Hepatocyte (in vitro differentiated cells): ENCODE data around the gene CNBD2. TPM values are rescaled to one million over a fixed set of nuclear protein-coding genes. Genes with fewer than 3 reads are reported as not detected.
"Not testable (repeated sequence)": the region's sequence is repeated elsewhere in the genome, so short reads cannot be mapped to it uniquely, and the experiment has no call there.

Source experiments
- DNase-seq: peaks from one replicate; pipeline ENCODE4 v3.0.0-alpha.2; 2016; ENCODE audit warnings: low spot score
- H2AFZ ChIP-seq: fragments of 200-600 bp; sonication (generic); 2 replicates; pipeline ENCODE4 v1.6.0; 2016; ENCODE audit warnings: antibody characterized with exemption, mild to moderate bottlenecking
- H3K27ac ChIP-seq: fragments of 200-600 bp; sonication (generic); 2 replicates; pipeline ENCODE4 v1.5.1; 2016; ENCODE audit warnings: mild to moderate bottlenecking
- H3K27me3 ChIP-seq: fragments of 200-600 bp; sonication (generic); 2 replicates; pipeline ENCODE4 v1.6.1; 2016
- H3K36me3 ChIP-seq: fragments of 200-600 bp; sonication (generic); replicated peaks from 2 replicates; pipeline ENCODE4 v1.5.1; 2016; ENCODE audit warnings: low read depth; ENCODE audit not compliant: insufficient read depth
- H3K4me1 ChIP-seq: fragments of 200-600 bp; sonication (generic); 2 replicates; pipeline ENCODE4 v1.5.1; 2016; ENCODE audit warnings: mild to moderate bottlenecking, moderate library complexity; ENCODE audit not compliant: insufficient read depth
- H3K4me2 ChIP-seq: fragments of 200-600 bp; sonication (generic); 2 replicates; pipeline ENCODE4 v1.6.0; 2016
- H3K4me3 ChIP-seq: fragments of 200-600 bp; sonication (generic); 2 replicates; pipeline ENCODE4 v1.5.1; 2016; ENCODE audit warnings: mild to moderate bottlenecking
- H3K79me2 ChIP-seq: fragments of 200-600 bp; sonication (generic); 2 replicates; pipeline ENCODE4 v1.6.0; 2017; ENCODE audit warnings: mild to moderate bottlenecking
- H3K9me2 ChIP-seq: fragments of 200-600 bp; sonication (generic); replicated peaks from 2 replicates; pipeline ENCODE4 v1.6.0; 2017; ENCODE audit warnings: mild to moderate bottlenecking; ENCODE audit not compliant: insufficient read depth
- H3K9me3 ChIP-seq: fragments of 200-600 bp; sonication (generic); 2 replicates; pipeline ENCODE4 v1.5.1; 2016; ENCODE audit warnings: low read depth, mild to moderate bottlenecking
- H4K20me1 ChIP-seq: fragments of 200-600 bp; sonication (generic); 2 replicates; pipeline ENCODE4 v1.6.0; 2016; ENCODE audit warnings: mild to moderate bottlenecking; ENCODE audit not compliant: insufficient read depth, poor library complexity, severe bottlenecking
- EZH2 ChIP-seq: fragments of 200-600 bp; sonication (generic); IDR thresholded peaks from 2 replicates; pipeline ENCODE4 v1.6.1; 2016; ENCODE audit warnings: antibody characterized with exemption, mild to moderate bottlenecking, borderline replicate concordance
- EZH2phosphoT487 ChIP-seq: fragments of 200-600 bp; sonication (generic); IDR thresholded peaks from one replicate; pipeline ENCODE4 v1.6.1; 2018; ENCODE audit warnings: antibody characterized with exemption, mild to moderate bottlenecking, low read depth, moderate library complexity; ENCODE audit not compliant: unreplicated experiment, severe bottlenecking
- WGBS: methylation state at CpG from one replicate; pipeline ENCODE4 v1.1.6; 2016; ENCODE audit warnings: low lambda C conversion rate; ENCODE audit errors: missing lambda C conversion rate; 5-methylcytosine and 5-hydroxymethylcytosine counted together
- polyA plus RNA-seq: library from polyadenylated mRNA; unstranded; fragments of >200 nt; fragmentation: Nextera tagmentation; extraction: Ambion mirVana; gene quantifications from 2 replicates; pipeline ENCODE4 v1.2.1, GENCODE V29; 2016
- total RNA-seq: library from RNA; depleted of rRNA; stranded (reverse); fragments of >200 nt; gene quantifications from 2 replicates; pipeline ENCODE4 v1.2.3, GENCODE V29; 2014
- TF ChIP-seq, protein P1 (sequence below): fragments of 200-600 bp; sonication (generic); IDR thresholded peaks from 2 replicates; pipeline ENCODE4 v1.5.1; 2016; ENCODE audit warnings: antibody characterized with exemption, mild to moderate bottlenecking; ENCODE audit not compliant: poor library complexity

CNBD2 gene
- total and polyA plus RNA-seq, 2 experiments from 2014 or later: 4.7 TPM; not detected in 1

DNA sequence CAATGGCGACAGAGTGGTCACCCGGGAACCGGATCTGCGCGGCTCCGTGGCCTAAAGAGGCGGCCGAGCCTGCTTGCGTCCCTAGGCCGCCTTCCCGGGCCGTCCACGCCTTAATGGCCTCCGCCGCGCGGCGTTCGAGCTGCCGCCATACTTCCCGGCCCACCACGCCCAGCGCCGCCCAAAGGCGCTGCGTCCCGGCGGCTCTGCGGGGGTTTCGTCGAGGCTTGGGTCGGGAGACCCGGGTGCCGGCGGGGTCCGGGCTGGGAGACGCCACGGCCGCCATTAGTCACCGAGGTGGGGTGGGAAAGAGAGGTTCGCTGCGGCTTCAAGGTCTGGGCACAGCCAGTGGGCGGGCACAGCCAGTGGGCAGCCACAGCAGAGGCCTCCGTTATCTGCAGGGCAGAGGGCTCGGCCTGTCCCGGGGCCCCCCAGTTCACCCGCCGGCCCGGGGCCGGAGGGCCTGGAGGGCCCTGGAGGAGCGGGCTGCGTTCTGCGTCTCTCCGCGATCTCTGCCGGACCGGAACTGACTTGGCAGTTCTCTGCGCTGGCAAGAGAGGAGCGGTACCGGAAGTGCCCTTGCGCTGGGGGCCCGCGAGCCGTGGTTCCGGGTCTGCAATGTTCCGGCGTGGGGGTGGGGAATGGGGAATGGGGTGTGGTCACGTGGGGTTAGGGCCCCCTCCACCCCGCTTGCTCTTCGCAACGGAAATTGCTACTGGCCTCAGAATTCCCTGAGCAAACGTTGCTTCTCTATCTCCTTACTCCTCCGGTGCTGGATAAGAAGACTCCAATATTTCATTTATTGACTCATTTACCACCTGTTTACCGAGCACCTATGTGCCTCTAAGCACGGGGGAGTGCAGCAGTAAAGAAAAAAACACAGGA is 82.3 kb downstream of the CNBD2 start:
- Histone ChIP-seq H3K4me2 (peak overlapping the region; percentile 77), H2AFZ (peak overlapping the region; percentile 62), H3K27me3 (no peaks in the 10 kb centered on the region), H3K36me3 (no peaks in the 10 kb centered on the region), H3K4me3 (peak overlapping the region; percentile 98), H3K9me3 (no peaks in the 10 kb centered on the region), H3K4me1 (peaks cover 4% of the 10 kb centered on the region), H3K79me2 (peaks cover 49% of the 10 kb centered on the region), H4K20me1 (peaks cover 37% of the 10 kb centered on the region), H3K27ac (peak overlapping the region; percentile 100), H3K9me2 (no peaks in the 10 kb centered on the region)
- no peak for TF ChIP-seq EZH2
- WGBS: 11% methylated on average over 72 of the region's 75 CpGs
- peak; percentile 95 for DNase-seq

DNA sequence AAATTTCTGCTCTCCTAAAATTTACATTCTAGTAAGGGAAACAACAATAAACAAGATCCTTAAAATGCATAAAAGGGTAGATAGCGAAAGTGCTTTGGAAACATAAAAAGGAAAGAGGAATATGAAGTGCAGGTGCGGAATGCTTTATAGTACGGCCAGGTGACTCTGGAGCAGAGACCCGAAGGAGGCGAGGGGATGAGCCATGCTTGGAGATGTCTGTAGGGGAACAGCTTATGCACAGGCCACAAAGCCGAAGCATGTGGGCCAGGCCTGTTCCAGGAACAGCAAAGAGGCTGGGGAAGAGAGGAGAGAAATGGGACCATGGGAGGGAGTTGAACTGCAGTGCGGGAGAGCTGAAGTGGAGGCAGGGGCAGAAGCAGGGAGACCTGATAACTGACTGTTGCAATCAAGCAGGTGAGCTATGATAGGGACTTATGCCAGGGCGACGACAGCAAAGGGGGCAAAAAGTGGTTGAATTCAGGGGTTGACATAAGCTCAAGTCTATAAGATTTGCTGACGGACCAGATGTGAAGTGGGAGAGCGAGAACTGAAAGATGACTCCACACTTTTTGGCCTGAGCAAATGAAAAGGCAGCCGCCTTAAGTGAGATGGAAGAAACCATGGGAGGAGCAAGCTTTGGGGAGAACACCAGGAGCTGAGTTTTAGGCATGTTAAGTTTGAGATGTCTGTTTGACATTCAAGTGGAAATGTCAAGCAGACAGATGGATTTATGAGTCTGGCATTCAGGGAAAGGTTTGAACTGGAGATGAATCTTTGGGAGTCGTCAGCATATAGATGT is 83.1 kb downstream of the CNBD2 start:
- WGBS: 77% methylated on average over 13 of the region's 13 CpGs
- Histone ChIP-seq H3K79me2 (peaks cover 40% of the 10 kb centered on the region), H3K27me3 (no peaks in the 10 kb centered on the region)

DNA sequence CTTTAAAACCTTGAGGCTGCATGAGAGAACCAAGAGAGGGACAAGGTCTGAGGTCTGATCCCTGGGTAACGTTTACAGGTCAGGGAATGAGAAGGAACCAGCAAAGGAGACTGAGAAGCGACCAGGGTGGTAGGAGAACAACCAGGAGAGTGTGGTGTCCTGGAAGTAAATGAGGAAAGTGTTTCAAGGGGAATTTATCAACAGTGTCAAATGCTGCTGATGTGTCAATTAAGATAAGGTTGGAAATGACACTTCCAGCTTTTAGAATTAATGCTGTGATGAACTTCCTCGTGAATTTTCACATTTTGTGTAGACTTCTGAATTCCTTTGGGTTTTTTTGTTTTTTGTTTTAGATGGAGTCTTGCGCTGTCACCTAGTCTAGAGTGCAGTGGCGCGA is 83.7 kb downstream of the CNBD2 start:
- Histone ChIP-seq H3K9me3 (no peaks in the 10 kb centered on the region), H3K9me2 (no peaks in the 10 kb centered on the region), H3K27me3 (no peaks in the 10 kb centered on the region), H4K20me1 (peaks cover 23% of the 10 kb centered on the region), H3K36me3 (no peaks in the 10 kb centered on the region), H3K4me1 (peaks cover 4% of the 10 kb centered on the region), H3K27ac (peak overlapping the region; percentile 100), H3K4me3 (no peak overlapping the region), H2AFZ (no peak overlapping the region), H3K4me2 (no peak overlapping the region), H3K79me2 (peaks cover 36% of the 10 kb centered on the region)
- TF ChIP-seq, protein P1, sequence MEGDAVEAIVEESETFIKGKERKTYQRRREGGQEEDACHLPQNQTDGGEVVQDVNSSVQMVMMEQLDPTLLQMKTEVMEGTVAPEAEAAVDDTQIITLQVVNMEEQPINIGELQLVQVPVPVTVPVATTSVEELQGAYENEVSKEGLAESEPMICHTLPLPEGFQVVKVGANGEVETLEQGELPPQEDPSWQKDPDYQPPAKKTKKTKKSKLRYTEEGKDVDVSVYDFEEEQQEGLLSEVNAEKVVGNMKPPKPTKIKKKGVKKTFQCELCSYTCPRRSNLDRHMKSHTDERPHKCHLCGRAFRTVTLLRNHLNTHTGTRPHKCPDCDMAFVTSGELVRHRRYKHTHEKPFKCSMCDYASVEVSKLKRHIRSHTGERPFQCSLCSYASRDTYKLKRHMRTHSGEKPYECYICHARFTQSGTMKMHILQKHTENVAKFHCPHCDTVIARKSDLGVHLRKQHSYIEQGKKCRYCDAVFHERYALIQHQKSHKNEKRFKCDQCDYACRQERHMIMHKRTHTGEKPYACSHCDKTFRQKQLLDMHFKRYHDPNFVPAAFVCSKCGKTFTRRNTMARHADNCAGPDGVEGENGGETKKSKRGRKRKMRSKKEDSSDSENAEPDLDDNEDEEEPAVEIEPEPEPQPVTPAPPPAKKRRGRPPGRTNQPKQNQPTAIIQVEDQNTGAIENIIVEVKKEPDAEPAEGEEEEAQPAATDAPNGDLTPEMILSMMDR: no peak
- TF ChIP-seq EZH2 (no peak), EZH2phosphoT487 (no peak)
- WGBS: 85% methylated on average over 6 of the region's 6 CpGs
- no peak for DNase-seq

More for the DNA sequence above, 83.1 kb downstream of the CNBD2 start:
- peak overlapping the region; percentile 98 for H3K4me3 ChIP-seq
- H2AFZ ChIP-seq: peak overlapping the region; percentile 62
- no peaks in the 10 kb centered on the region for H3K9me3 ChIP-seq
- no peaks in the 10 kb centered on the region for H3K9me2 ChIP-seq
- peak overlapping the region; percentile 77 for H3K4me2 ChIP-seq
- no peaks in the 10 kb centered on the region for H3K36me3 ChIP-seq
- peak overlapping the region; percentile 100 for H3K27ac ChIP-seq
- H3K4me1 ChIP-seq: peaks cover 4% of the 10 kb centered on the region
- peaks cover 29% of the 10 kb centered on the region for H4K20me1 ChIP-seq
- no peak for DNase-seq
- TF ChIP-seq EZH2phosphoT487 (no peak), EZH2 (no peak)
- TF ChIP-seq, protein P1: no peak

DNA sequence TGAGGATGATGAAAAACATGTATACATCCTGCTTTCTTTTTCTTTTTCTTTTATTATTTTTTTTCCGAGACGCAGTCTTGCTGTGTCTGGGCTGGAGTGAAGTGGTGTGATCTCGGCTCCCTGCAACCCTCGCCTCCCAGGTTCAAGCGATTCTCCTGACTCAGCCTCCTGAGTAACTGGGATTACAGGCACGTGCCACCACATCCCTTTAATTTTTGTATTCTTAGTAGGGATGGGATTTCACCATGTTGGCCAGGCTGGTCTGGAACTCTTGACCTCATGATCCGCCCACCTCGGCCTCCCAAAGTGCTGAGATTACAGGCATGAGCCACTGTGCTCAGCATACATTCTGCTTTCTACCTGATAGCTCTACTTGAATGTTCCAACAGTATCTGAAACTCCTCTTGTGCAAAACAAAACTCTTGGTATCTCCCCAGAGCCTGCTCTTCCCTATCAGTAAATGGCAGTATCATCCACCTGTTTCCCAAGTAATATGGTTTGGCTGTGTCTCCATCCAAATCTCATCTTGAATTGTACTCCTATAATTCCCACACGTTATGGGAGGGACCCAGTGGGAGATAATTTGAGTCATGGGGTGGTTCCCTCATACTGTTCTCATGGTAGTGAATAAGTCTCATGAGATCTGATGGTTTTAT is 85.6 kb downstream of the CNBD2 start:
- not testable (repeated sequence) for H3K4me1 ChIP-seq, H3K27me3 ChIP-seq, H3K36me3 ChIP-seq, H2AFZ ChIP-seq, H3K4me2 ChIP-seq, H3K4me3 ChIP-seq, H3K9me3 ChIP-seq, H3K9me2 ChIP-seq, H4K20me1 ChIP-seq, H3K27ac ChIP-seq, DNase-seq
- peaks cover 17% of the 10 kb centered on the region for H3K79me2 ChIP-seq
- 88% methylated on average over 9 of the region's 9 CpGs for WGBS
